Testis (tissue), 2 donors: Measurements from ENCODE around the gene SERPINB10.

ENCODE experiments used
- POLR2A ChIP-seq: fragments of 450-650 bp; IDR thresholded peaks from one replicate; pipeline ENCODE4 v1.6.1; 2017; ENCODE audit warnings: antibody characterized with exemption, mild to moderate bottlenecking, moderate library complexity
- TF ChIP-seq, protein P1 (sequence below), 3 experiments: fragments of 450-650 bp in 2 of 3; fragments of 200-600 bp in 1 of 3; sonication (generic) in 1 of 3; IDR thresholded peaks; one replicate each; pipeline ENCODE4 v1.5.1; 2016 to 2019; ENCODE audit warnings: antibody characterized with exemption in 3 of 3, mild to moderate bottlenecking in 2 of 3, moderate library complexity in 1 of 3

- TF ChIP-seq, protein P1, sequence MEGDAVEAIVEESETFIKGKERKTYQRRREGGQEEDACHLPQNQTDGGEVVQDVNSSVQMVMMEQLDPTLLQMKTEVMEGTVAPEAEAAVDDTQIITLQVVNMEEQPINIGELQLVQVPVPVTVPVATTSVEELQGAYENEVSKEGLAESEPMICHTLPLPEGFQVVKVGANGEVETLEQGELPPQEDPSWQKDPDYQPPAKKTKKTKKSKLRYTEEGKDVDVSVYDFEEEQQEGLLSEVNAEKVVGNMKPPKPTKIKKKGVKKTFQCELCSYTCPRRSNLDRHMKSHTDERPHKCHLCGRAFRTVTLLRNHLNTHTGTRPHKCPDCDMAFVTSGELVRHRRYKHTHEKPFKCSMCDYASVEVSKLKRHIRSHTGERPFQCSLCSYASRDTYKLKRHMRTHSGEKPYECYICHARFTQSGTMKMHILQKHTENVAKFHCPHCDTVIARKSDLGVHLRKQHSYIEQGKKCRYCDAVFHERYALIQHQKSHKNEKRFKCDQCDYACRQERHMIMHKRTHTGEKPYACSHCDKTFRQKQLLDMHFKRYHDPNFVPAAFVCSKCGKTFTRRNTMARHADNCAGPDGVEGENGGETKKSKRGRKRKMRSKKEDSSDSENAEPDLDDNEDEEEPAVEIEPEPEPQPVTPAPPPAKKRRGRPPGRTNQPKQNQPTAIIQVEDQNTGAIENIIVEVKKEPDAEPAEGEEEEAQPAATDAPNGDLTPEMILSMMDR (IDR thresholded peaks at IDR 0.05): no peak
- TF ChIP-seq POLR2A: no peak
Measured at GRCh38 chr18:63908858-63909257, 1.1 kb downstream of the SERPINB10 start.
